ENCODE data around the gene ATP9A.
"Not testable (repeated sequence)": the region's sequence is repeated elsewhere in the genome, so short reads cannot be mapped to it uniquely, and the experiment has no call there.

The ATP9A gene

GRCh38 chr20:51692806-51693400 is 75.3 kb downstream of the ATP9A start:
- ATAC-seq (no peak), DNase-seq (no peak)

- ATAC-seq (no peak), DNase-seq (no peak)
Observed at GRCh38 chr20:51691703-51692102, 76.5 kb downstream of the ATP9A start.

- DNase-seq (no peak), ATAC-seq (no peak)
Observed at GRCh38 chr20:51688600-51689244, 79.5 kb downstream of the ATP9A start.

GRCh38 chr20:51687630-51688029 is 80.6 kb downstream of the ATP9A start:
- ATAC-seq: no peak

GRCh38 chr20:51687108-51687507 is 81.1 kb downstream of the ATP9A start:
- no peak for ATAC-seq
- no peak for DNase-seq

More at GRCh38 chr20:51687630-51688029, 80.6 kb downstream of the ATP9A start:
- no peak for DNase-seq

- ATAC-seq, DNase-seq: not testable (repeated sequence)
Observed at GRCh38 chr20:51685494-51685893, 82.7 kb downstream of the ATP9A start.

GRCh38 chr20:51680067-51680749 is 88.0 kb downstream of the ATP9A start:
- no peak for DNase-seq
- no peak for ATAC-seq

GRCh38 chr20:51679254-51679921 is 88.8 kb downstream of the ATP9A start:
- ATAC-seq: no peak
- DNase-seq: no peak

GRCh38 chr20:51678026-51678697 is 90.0 kb downstream of the ATP9A start:
- no peak for DNase-seq
- no peak for ATAC-seq

- no peak for ATAC-seq
Observed at GRCh38 chr20:51668947-51669346, 99.2 kb downstream of the ATP9A start.

GRCh38 chr20:51668515-51668914 is 99.7 kb downstream of the ATP9A start:
- DNase-seq: no peak
- no peak for ATAC-seq

More at GRCh38 chr20:51668947-51669346, 99.2 kb downstream of the ATP9A start:
- no peak for DNase-seq

- DNase-seq (no peak), ATAC-seq (no peak)
Observed at GRCh38 chr20:51667491-51667890, 100.7 kb downstream of the ATP9A start.

GRCh38 chr20:51667002-51667408 is 101.2 kb downstream of the ATP9A start:
- ATAC-seq: no peak
- no peak for DNase-seq

GRCh38 chr20:51666126-51666525 is 102.1 kb downstream of the ATP9A start:
- no peak for ATAC-seq
- DNase-seq: no peak

- ATAC-seq: no peak
- DNase-seq: no peak
Observed at GRCh38 chr20:51665543-51666118, 102.6 kb downstream of the ATP9A start.

GRCh38 chr20:51661609-51662178 is 106.5 kb downstream of the ATP9A start:
- DNase-seq: peak; percentile 31
- peak; percentile 96 for ATAC-seq

GRCh38 chr20:51660672-51661608 is 107.2 kb downstream of the ATP9A start:
- DNase-seq (no peak), ATAC-seq (peak; percentile 16)

- ATAC-seq (no peak), DNase-seq (no peak)
Observed at GRCh38 chr20:51659491-51660050, 108.6 kb downstream of the ATP9A start.

- no peak for DNase-seq
Observed at GRCh38 chr20:51656726-51657260, 111.4 kb downstream of the ATP9A start.

GRCh38 chr20:51656089-51656488 is 112.1 kb downstream of the ATP9A start:
- not testable (repeated sequence) for DNase-seq, ATAC-seq

More at GRCh38 chr20:51656726-51657260, 111.4 kb downstream of the ATP9A start:
- no peak for ATAC-seq

Measured in stimulated activated naive CD8-positive, alpha-beta T cell treated with anti-CD3 and anti-CD28 coated beads, Interleukin-15, Interleukin-2, amounts not matched to agents 100 U/mL and 50 U/mL, for 24 hours (primary cell).